ENCODE measurements around the gene IFI6.

GRCh38 chr1:27660300-27660835 is 11.6 kb downstream of the IFI6 start:
- TF ChIP-seq CTCF (IDR thresholded peaks at IDR 0.05): peak in 1 of 3 experiments; percentile 12
- no peak for TF ChIP-seq POLR2A (IDR thresholded peaks at IDR 0.05)

All from testis (tissue), 2 donors.